OCI-LY3 (cell line): Measurements from ENCODE around the gene VAMP5.
"Not testable (repeated sequence)": the region's sequence is repeated elsewhere in the genome, so short reads cannot be mapped to it uniquely, and the experiment has no call there.

Experiments used
- CTCF ChIP-seq: fragments of 200-600, 300-600 bp; sonication (generic); IDR thresholded peaks from 2 replicates; pipeline ENCODE4 v1.5.1; 2014; ENCODE audit warnings: antibody characterized with exemption, low read length, low read depth
- EZH2phosphoT487 ChIP-seq: fragments of 200-600 bp; shearing (Covaris generic); IDR thresholded peaks from 2 replicates; pipeline ENCODE4 v1.6.1; 2018; ENCODE audit warnings: antibody characterized with exemption, mixed run types, low read depth

GRCh38 chr2:85544254-85544691, 40.0 kb upstream of the VAMP5 start:
- not testable (repeated sequence) for TF ChIP-seq CTCF, EZH2phosphoT487
